Trophoblast cell (in vitro differentiated cells and primary cell): ENCODE results near the gene NFIX.

ENCODE experiments used
- DNase-seq, 2 donors: peaks; one replicate each; pipeline ENCODE4 v3.0.0-alpha.2; 2016
- H2AFZ ChIP-seq: 2 replicates; pipeline ENCODE4 v1.6.1; 2013; ENCODE audit warnings: low read length, moderate library complexity, mild to moderate bottlenecking; ENCODE audit not compliant: insufficient read depth, poor library complexity
- H2AK5ac ChIP-seq: 2 replicates; pipeline ENCODE4 v1.6.1; 2013; ENCODE audit warnings: mild to moderate bottlenecking, low read length
- H2BK120ac ChIP-seq: 2 replicates; pipeline ENCODE4 v1.6.1; 2013; ENCODE audit warnings: low read length, mild to moderate bottlenecking, moderate library complexity; ENCODE audit not compliant: insufficient read depth, poor library complexity
- H2BK12ac ChIP-seq: 2 replicates; pipeline ENCODE4 v1.6.1; 2013; ENCODE audit warnings: mild to moderate bottlenecking, low read length, moderate library complexity
- H2BK5ac ChIP-seq: 2 replicates; pipeline ENCODE4 v1.6.1; 2013; ENCODE audit warnings: low read length, low read depth, moderate library complexity, mild to moderate bottlenecking; ENCODE audit not compliant: poor library complexity
- H3K14ac ChIP-seq: 2 replicates; pipeline ENCODE4 v1.6.1; 2013; ENCODE audit warnings: mild to moderate bottlenecking, low read length
- H3K18ac ChIP-seq: 2 replicates; pipeline ENCODE4 v1.6.1; 2013; ENCODE audit warnings: mild to moderate bottlenecking, low read length
- H3K23ac ChIP-seq: 2 replicates; pipeline ENCODE4 v1.6.1; 2013; ENCODE audit warnings: low read length
- H3K27ac ChIP-seq: 2 replicates; pipeline ENCODE4 v1.5.1; 2013; ENCODE audit warnings: low read depth, mild to moderate bottlenecking, inconsistent platforms, low read length, moderate library complexity
- H3K27me3 ChIP-seq: 2 replicates; pipeline ENCODE4 v1.6.1; 2013; ENCODE audit warnings: inconsistent platforms, mild to moderate bottlenecking, low read length, moderate library complexity; ENCODE audit not compliant: insufficient read depth
- H3K36me3 ChIP-seq, 2 experiments: 1 replicate in 1 of 2; 2 replicates in 1 of 2; pipeline ENCODE4 v1.6.1; 2013; ENCODE audit warnings: low read length in 2 of 2, mild to moderate bottlenecking in 2 of 2, moderate library complexity in 1 of 2; ENCODE audit not compliant: insufficient read depth in 2 of 2, control insufficient read depth in 1 of 2
- H3K4ac ChIP-seq: 2 replicates; pipeline ENCODE4 v1.6.1; 2013; ENCODE audit warnings: low read depth, mild to moderate bottlenecking, low read length, moderate library complexity
- H3K4me1 ChIP-seq, 2 experiments: 1 replicate in 1 of 2; 2 replicates in 1 of 2; pipeline ENCODE4 v1.6.1; 2013; ENCODE audit warnings: low read length in 2 of 2, mild to moderate bottlenecking in 2 of 2, moderate library complexity in 1 of 2; ENCODE audit not compliant: insufficient read depth in 2 of 2, control insufficient read depth in 1 of 2
- H3K4me2 ChIP-seq: 2 replicates; pipeline ENCODE4 v1.6.1; 2013; ENCODE audit warnings: inconsistent platforms, mild to moderate bottlenecking, low read length, moderate library complexity
- H3K4me3 ChIP-seq: 2 replicates; pipeline ENCODE4 v1.5.1; 2013; ENCODE audit warnings: mild to moderate bottlenecking, low read depth, low read length, inconsistent platforms
- H3K79me1 ChIP-seq: one replicate; pipeline ENCODE4 v1.6.1; 2013; ENCODE audit warnings: low read length
- H3K79me2 ChIP-seq: 2 replicates; pipeline ENCODE4 v1.6.1; 2013; ENCODE audit warnings: low read length, mild to moderate bottlenecking; ENCODE audit not compliant: control insufficient read depth, insufficient read depth, poor library complexity
- H3K9ac ChIP-seq: 2 replicates; pipeline ENCODE4 v1.6.1; 2013; ENCODE audit warnings: mild to moderate bottlenecking, low read length
- H3K9me3 ChIP-seq: 2 replicates; pipeline ENCODE4 v1.6.1; 2013; ENCODE audit warnings: low read depth, mild to moderate bottlenecking, control low read depth, inconsistent platforms, low read length; ENCODE audit not compliant: insufficient read depth
- H4K12ac ChIP-seq: 2 replicates; pipeline ENCODE4 v1.6.1; 2013; ENCODE audit warnings: low read depth, mild to moderate bottlenecking, low read length, moderate library complexity
- H4K8ac ChIP-seq: 2 replicates; pipeline ENCODE4 v1.6.1; 2013; ENCODE audit warnings: low read depth, mild to moderate bottlenecking, low read length, moderate library complexity
- H4K91ac ChIP-seq: one replicate; pipeline ENCODE4 v1.6.1; 2013; ENCODE audit warnings: low read depth, mild to moderate bottlenecking, low read length, moderate library complexity
- WGBS: extraction: QIAGEN DNeasy Blood & Tissue Kit; methylation state at CpG from one replicate; pipeline ENCODE4 v1.1.7; 2013; ENCODE audit warnings: missing lambda C conversion rate; ENCODE audit not compliant: insufficient read length, insufficient coverage; ENCODE audit errors: extremely low coverage; 5-methylcytosine and 5-hydroxymethylcytosine counted together

The NFIX gene

DNA sequence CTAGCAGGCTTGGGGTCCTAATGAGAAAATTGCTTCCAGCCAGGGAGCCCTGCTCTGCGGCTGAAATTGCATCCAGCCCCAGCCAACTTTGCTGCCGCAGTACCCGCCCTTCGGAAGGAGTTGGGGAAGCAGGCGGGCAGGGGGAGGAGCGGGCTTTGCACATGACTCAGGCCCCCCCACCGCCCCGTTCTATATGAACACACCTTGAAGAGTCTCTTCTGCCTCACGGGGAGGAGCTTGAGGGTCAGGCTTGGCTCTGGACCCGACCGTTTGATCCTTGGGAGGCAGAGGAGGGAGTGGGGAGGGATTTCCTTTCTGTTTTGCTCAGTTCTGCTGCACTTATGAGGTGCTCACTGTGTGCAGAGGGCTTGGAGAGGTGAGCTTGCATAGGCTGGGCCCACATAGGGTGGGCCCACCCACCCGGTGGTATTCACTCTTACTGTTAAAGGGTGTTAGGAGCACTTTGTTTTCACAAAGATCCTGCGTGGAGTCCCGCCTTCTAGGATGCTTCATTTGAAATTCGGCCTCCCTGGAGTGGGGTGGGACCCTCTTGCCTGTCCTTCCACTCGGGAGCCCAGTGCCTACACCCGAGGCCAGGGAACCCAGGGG is 60.9 kb downstream of the NFIX start:
- Histone ChIP-seq H3K4me1 (peaks cover 39 to 48% of the 10 kb centered on the region in 2 experiments), H3K14ac (peak overlapping the region; percentile 59), H2AFZ (no peak overlapping the region), H3K27ac (no peak overlapping the region), H3K9me3 (peaks cover 2% of the 10 kb centered on the region), H2BK5ac (no peak overlapping the region), H3K4ac (peak overlapping the region; percentile 13), H3K36me3 (no peaks in the 10 kb centered on the region), H2BK12ac (no peak overlapping the region), H4K12ac (no peak overlapping the region), H3K79me1 (peaks cover 24% of the 10 kb centered on the region), H3K23ac (no peak overlapping the region), H3K18ac (no peak overlapping the region), H3K9ac (no peak overlapping the region), H4K91ac (peak overlapping the region; percentile 38), H4K8ac (peak overlapping the region; percentile 27), H3K27me3 (peaks cover 50% of the 10 kb centered on the region), H2AK5ac (no peak overlapping the region), H3K4me3 (no peak overlapping the region), H3K4me2 (peak overlapping the region; percentile 36), H3K79me2 (peaks cover 2% of the 10 kb centered on the region), H2BK120ac (peak overlapping the region; percentile 40)
- no peak for DNase-seq
- no CpG with 5 or more reads among the region's 17 CpGs for WGBS

DNA sequence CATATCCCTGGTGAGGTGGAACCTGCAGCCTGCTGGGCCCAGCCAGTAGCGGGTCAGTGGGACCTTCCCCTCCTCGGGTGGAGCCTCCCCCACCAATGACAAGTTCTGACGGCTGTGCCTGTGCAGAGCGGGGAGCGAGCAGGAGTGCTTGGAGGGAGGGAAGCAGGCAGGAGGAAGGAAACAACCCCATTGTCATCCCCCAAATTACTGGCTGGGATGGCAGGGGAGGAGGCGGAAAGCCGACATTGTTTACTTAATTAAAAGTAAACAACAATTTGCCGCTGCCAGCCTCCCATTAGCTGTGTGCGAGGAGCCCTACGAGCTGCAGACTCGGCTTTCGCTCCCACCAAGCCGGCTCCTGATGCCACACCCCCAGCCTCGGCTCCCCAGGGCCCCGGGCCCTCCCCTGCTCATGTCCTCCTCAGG is 61.9 kb downstream of the NFIX start:
- no CpG with 5 or more reads among the region's 15 CpGs for WGBS

DNA sequence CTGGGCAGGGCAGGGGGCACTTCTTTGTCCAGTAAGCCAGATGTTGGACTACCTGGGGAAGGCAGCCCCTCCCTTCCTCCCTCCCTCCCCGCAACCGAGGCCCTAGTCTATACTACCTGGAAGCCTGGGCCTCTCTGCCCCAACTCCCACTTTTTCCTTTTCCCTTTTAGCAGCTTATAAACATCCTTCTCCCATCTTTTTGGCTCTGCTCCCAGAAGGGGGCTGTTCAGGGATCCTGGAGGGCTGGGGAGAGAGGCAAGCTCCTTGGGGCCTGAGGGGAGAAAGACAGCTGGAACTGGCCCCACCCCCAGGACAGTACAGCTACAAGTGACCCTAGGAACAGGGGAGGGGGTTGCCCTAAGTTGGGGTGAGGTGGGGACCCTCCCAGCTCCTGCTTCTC is 62.5 kb downstream of the NFIX start:
- Histone ChIP-seq H3K79me1 (peaks cover 24% of the 10 kb centered on the region), H2AK5ac (no peak overlapping the region), H3K4me1 (peaks cover 26 to 35% of the 10 kb centered on the region in 2 experiments)

More for the DNA sequence above, 61.9 kb downstream of the NFIX start:
- Histone ChIP-seq H3K79me2 (peaks cover 2% of the 10 kb centered on the region), H4K91ac (no peak overlapping the region), H3K27ac (no peak overlapping the region), H3K27me3 (peaks cover 55% of the 10 kb centered on the region), H3K14ac (no peak overlapping the region), H3K4me1 (peaks cover 32 to 41% of the 10 kb centered on the region in 2 experiments), H3K4me2 (no peak overlapping the region), H3K36me3 (no peaks in the 10 kb centered on the region), H4K8ac (no peak overlapping the region), H2BK12ac (no peak overlapping the region), H3K9me3 (peaks cover 2% of the 10 kb centered on the region), H3K4ac (no peak overlapping the region), H3K23ac (no peak overlapping the region), H3K79me1 (peaks cover 24% of the 10 kb centered on the region), H4K12ac (no peak overlapping the region), H3K18ac (no peak overlapping the region), H2AK5ac (no peak overlapping the region), H3K9ac (no peak overlapping the region), H3K4me3 (no peak overlapping the region), H2BK5ac (no peak overlapping the region), H2BK120ac (no peak overlapping the region), H2AFZ (peak overlapping the region; percentile 11)
- DNase-seq, result no peak

DNA sequence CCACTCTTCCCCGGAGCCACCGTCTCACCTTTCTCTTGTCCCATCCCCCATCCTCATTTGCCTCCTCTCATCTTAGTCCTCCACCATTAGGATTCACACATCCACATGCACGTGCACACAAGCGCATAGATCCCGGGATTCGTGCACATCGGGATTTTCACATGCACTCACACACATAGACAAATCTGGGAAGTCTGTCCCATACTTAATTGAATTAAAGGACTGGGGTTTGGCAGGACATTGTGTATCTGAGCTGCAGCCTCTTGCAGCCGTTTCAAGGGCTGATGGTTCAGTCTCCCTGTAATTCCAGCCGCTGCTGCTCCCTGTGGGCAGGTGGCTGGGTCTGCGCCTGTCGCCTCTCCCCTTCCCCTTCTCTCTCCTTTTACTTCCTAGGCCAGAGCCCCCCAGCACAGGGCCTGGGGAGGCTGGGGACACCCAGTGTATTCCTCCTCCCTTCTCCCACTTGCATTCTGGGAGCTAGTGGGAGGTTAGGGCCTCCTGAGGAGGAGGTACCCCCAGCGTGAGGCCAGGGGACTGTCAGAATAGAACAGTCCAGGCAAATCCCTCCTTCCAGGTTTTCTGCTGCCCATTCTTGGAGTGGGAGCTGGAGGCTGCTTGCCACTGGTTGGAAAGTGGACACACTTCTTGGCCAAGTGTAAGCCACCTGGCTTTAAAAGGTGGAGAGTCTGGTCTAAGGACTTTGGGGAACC is 63.8 kb downstream of the NFIX start:
- no CpG with 5 or more reads among the region's 12 CpGs for WGBS
- H3K4me2 ChIP-seq, result no peak overlapping the region
- peaks cover 72% of the 10 kb centered on the region for H3K27me3 ChIP-seq
- peaks cover 14 to 22% of the 10 kb centered on the region in 2 experiments for H3K4me1 ChIP-seq
- peaks cover 2% of the 10 kb centered on the region for H3K9me3 ChIP-seq
- no peak overlapping the region for H3K9ac ChIP-seq
- H2BK120ac ChIP-seq, result no peak overlapping the region
- no peak overlapping the region for H3K23ac ChIP-seq
- no peak overlapping the region for H3K14ac ChIP-seq
- DNase-seq, result no peak
- H2AFZ ChIP-seq, result no peak overlapping the region
- no peak overlapping the region for H3K4ac ChIP-seq
- no peak overlapping the region for H4K91ac ChIP-seq
- H3K36me3 ChIP-seq, result no peaks in the 10 kb centered on the region
- no peak overlapping the region for H3K18ac ChIP-seq
- no peak overlapping the region for H4K12ac ChIP-seq
- no peak overlapping the region for H4K8ac ChIP-seq
- no peak overlapping the region for H2AK5ac ChIP-seq
- no peak overlapping the region for H3K27ac ChIP-seq
- H2BK12ac ChIP-seq, result no peak overlapping the region
- no peak overlapping the region for H3K4me3 ChIP-seq
- H3K79me1 ChIP-seq, result peaks cover 15% of the 10 kb centered on the region
- H3K79me2 ChIP-seq, result peaks cover 2% of the 10 kb centered on the region
- no peak overlapping the region for H2BK5ac ChIP-seq

More for the DNA sequence above, 62.5 kb downstream of the NFIX start:
- peaks cover 2% of the 10 kb centered on the region for H3K9me3 ChIP-seq
- no peak overlapping the region for H2AFZ ChIP-seq
- H2BK120ac ChIP-seq, result no peak overlapping the region
- H3K27me3 ChIP-seq, result peaks cover 59% of the 10 kb centered on the region
- no peak overlapping the region for H4K91ac ChIP-seq
- H3K36me3 ChIP-seq, result no peaks in the 10 kb centered on the region
- H3K4me2 ChIP-seq, result no peak overlapping the region
- H4K12ac ChIP-seq, result no peak overlapping the region
- H2BK12ac ChIP-seq, result no peak overlapping the region
- WGBS, result no CpG with 5 or more reads among the region's 2 CpGs
- no peak overlapping the region for H2BK5ac ChIP-seq
- H3K4me3 ChIP-seq, result no peak overlapping the region
- H3K79me2 ChIP-seq, result peaks cover 2% of the 10 kb centered on the region
- H3K18ac ChIP-seq, result no peak overlapping the region
- no peak overlapping the region for H3K23ac ChIP-seq
- H3K27ac ChIP-seq, result no peak overlapping the region
- no peak for DNase-seq
- H3K4ac ChIP-seq, result no peak overlapping the region
- no peak overlapping the region for H3K14ac ChIP-seq
- no peak overlapping the region for H3K9ac ChIP-seq
- H4K8ac ChIP-seq, result no peak overlapping the region
